ENCODE results near the gene SOX8.

The SOX8 gene

DNA sequence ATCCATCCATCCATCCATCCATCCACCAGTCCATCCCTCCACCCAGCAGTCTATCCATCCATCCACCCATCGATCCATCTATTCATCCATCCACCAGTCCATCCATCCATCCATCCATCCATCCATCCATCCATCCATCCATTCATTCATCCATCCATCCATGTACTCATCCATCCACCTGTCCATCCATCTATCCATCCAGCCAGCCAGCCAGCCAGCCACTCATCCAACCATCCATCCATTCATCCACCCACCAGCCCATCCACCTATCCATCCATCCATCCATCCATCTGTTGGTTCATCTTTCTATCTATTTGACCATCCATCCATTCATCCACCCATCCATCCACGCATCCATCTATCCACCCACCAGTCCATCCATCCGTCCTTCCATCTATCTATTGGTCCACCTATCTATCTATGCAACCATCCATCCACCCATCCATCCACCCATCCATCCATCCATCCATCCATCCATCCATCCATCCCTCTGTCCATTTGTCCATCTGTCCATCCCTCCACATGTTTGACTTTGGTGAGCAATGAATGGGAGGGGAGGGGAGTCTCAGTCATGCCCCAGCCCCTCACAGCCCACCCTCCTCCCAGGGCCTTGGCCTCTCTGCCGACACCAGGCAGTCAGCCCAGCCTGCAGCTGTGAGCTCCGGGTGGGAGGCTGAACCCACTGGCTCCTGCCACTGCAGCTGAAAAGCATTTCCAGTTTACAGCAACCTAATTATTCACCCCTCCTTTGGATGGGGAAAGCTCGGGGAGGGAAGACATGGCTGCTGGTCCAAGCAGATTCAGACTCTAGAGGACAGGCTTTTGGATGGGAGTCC lies 52.9 kb downstream of the SOX8 start:
- TF ChIP-seq TAF1 (IDR thresholded peaks at IDR 0.05; ENCODE audit: low read depth), result no peak
- TF ChIP-seq EGR1 (IDR thresholded peaks at IDR 0.05), result no peak

DNA sequence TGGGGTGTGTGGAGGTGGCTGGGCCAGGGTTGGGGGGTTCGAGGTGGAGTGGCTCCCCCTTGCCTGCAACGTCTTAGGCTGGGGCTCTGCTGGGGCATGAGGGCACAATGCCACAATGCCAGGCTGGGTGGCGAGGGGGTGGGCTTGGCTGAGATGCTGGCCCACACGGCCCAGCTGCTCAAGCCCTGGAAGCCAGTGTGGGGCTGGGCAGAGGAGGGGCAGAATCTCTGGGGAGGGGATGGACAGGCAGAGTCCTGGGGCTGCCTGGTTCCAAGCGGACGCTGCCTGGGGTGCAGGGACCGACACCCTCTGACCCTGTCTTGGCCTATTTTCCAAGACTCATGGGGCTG lies 53.5 kb downstream of the SOX8 start:
- TF ChIP-seq, protein P1, sequence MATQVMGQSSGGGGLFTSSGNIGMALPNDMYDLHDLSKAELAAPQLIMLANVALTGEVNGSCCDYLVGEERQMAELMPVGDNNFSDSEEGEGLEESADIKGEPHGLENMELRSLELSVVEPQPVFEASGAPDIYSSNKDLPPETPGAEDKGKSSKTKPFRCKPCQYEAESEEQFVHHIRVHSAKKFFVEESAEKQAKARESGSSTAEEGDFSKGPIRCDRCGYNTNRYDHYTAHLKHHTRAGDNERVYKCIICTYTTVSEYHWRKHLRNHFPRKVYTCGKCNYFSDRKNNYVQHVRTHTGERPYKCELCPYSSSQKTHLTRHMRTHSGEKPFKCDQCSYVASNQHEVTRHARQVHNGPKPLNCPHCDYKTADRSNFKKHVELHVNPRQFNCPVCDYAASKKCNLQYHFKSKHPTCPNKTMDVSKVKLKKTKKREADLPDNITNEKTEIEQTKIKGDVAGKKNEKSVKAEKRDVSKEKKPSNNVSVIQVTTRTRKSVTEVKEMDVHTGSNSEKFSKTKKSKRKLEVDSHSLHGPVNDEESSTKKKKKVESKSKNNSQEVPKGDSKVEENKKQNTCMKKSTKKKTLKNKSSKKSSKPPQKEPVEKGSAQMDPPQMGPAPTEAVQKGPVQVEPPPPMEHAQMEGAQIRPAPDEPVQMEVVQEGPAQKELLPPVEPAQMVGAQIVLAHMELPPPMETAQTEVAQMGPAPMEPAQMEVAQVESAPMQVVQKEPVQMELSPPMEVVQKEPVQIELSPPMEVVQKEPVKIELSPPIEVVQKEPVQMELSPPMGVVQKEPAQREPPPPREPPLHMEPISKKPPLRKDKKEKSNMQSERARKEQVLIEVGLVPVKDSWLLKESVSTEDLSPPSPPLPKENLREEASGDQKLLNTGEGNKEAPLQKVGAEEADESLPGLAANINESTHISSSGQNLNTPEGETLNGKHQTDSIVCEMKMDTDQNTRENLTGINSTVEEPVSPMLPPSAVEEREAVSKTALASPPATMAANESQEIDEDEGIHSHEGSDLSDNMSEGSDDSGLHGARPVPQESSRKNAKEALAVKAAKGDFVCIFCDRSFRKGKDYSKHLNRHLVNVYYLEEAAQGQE (IDR thresholded peaks at IDR 0.05; ENCODE audit: low read depth), result no peak
- TF ChIP-seq RAD21 (IDR thresholded peaks at IDR 0.05; ENCODE audit: low read depth) (no peak), YY1 (IDR thresholded peaks at IDR 0.05; ENCODE audit: low read depth) (no peak), NFIC (IDR thresholded peaks at IDR 0.05) (no peak), CREB1 (IDR thresholded peaks at IDR 0.05; ENCODE audit: low read depth) (no peak), CEBPB (IDR thresholded peaks at IDR 0.05) (no peak), EGR1 (IDR thresholded peaks at IDR 0.05) (no peak)
- TF ChIP-seq, protein P2, sequence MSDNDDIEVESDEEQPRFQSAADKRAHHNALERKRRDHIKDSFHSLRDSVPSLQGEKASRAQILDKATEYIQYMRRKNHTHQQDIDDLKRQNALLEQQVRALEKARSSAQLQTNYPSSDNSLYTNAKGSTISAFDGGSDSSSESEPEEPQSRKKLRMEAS (IDR thresholded peaks at IDR 0.05), result no peak

DNA sequence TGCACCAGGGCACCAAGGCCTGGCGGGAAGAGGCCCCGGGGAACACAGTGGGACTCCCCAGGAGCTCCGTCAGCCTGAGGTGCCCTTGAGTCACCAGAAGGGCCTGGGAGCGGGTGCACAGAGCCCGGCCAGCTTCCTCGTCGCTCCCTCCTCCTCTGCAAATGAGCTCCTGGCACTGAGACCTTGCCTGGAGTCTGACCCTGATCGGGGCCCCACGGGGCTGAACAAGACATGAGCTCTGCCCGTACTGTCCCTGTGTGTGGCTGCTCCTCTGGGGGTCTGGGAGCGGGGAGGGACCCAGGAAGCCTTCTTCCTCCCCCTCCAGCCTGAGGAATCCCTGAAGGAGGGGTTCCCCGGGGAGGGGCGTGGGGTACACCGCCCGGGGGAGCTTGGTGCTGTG lies 54.6 kb downstream of the SOX8 start:
- no peak for TF ChIP-seq CREB1 (IDR thresholded peaks at IDR 0.05; ENCODE audit: low read depth)
- no peak for TF ChIP-seq CEBPB (IDR thresholded peaks at IDR 0.05)
- no peak for TF ChIP-seq TEAD4 (IDR thresholded peaks at IDR 0.05)
- TF ChIP-seq TAF1 (IDR thresholded peaks at IDR 0.05; ENCODE audit: low read depth), result no peak
- TF ChIP-seq, protein P1 (IDR thresholded peaks at IDR 0.05; ENCODE audit: low read depth), result no peak
- no peak for TF ChIP-seq EGR1 (IDR thresholded peaks at IDR 0.05)
- no peak for TF ChIP-seq RAD21 (IDR thresholded peaks at IDR 0.05; ENCODE audit: low read depth)
- TF ChIP-seq, protein P2 (IDR thresholded peaks at IDR 0.05), result no peak
- TF ChIP-seq YY1 (IDR thresholded peaks at IDR 0.05; ENCODE audit: low read depth), result no peak

Measured in Ishikawa (cell line).